ENCODE measurements around the gene PYDC1. TPM values are rescaled to one million over a fixed set of nuclear protein-coding genes. Genes with fewer than 3 reads are reported as not detected.

Gene PYDC1
- total and polyA plus RNA-seq, 2 of the 13 experiments (the other 11 are each of a cell fraction or from before 2014, with no cell fraction given), result not detected

DNA sequence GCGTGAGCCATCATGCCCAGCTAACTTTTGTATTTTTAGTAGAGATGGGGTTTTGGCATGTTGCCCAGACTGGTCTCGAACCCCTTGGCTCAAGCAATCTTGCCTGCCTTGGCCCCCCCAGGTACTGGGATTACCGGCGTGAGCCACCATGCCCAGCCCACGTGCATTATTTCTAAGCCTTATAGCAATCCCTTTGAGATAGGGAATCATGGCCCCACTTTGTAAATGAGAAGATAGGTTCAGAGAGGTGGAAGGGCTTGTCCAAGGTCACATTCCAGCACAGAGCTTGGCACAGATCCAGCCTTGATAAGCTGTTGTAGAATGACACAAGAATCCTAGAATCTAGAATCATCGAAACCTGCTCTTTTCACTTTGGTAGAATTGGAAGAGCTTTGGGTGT is 10.2 kb downstream of the PYDC1 start (continued):
- no peak for TF ChIP-seq AGO2 (optimal IDR thresholded peaks at IDR 0.05; ENCODE audit: low read depth, low read length)
- TF ChIP-seq, protein P1, sequence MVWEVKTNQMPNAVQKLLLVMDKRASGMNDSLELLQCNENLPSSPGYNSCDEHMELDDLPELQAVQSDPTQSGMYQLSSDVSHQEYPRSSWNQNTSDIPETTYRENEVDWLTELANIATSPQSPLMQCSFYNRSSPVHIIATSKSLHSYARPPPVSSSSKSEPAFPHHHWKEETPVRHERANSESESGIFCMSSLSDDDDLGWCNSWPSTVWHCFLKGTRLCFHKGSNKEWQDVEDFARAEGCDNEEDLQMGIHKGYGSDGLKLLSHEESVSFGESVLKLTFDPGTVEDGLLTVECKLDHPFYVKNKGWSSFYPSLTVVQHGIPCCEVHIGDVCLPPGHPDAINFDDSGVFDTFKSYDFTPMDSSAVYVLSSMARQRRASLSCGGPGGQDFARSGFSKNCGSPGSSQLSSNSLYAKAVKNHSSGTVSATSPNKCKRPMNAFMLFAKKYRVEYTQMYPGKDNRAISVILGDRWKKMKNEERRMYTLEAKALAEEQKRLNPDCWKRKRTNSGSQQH (CRISPR knock-in tag; IDR thresholded peaks at IDR 0.05; ENCODE audit: low read depth), result no peak
- TF ChIP-seq, protein P2, sequence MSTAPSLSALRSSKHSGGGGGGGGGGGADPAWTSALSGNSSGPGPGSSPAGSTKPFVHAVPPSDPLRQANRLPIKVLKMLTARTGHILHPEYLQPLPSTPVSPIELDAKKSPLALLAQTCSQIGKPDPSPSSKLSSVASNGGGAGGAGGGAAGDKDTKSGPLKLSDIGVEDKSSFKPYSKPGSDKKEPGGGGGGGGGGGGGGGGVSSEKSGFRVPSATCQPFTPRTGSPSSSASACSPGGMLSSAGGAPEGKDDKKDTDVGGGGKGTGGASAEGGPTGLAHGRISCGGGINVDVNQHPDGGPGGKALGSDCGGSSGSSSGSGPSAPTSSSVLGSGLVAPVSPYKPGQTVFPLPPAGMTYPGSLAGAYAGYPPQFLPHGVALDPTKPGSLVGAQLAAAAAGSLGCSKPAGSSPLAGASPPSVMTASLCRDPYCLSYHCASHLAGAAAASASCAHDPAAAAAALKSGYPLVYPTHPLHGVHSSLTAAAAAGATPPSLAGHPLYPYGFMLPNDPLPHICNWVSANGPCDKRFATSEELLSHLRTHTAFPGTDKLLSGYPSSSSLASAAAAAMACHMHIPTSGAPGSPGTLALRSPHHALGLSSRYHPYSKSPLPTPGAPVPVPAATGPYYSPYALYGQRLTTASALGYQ (CRISPR knock-in tag; IDR thresholded peaks at IDR 0.05), result 0 out of 2 replicates have a peak, but pooled peaks have one; percentile 15
- peak; percentile 58; the same call in 1 of the 2 replicates for TF ChIP-seq NR2F2 (IDR thresholded peaks at IDR 0.05; ENCODE audit: borderline replicate concordance, low read depth)
- TF ChIP-seq KAT7 (CRISPR knock-in tag; IDR thresholded peaks at IDR 0.05; ENCODE audit: borderline replicate concordance), result no peak
- TF ChIP-seq TSC22D2 (CRISPR knock-in tag; IDR thresholded peaks at IDR 0.05; ENCODE audit: borderline replicate concordance), result no peak
- TF ChIP-seq SOX6 (IDR thresholded peaks at IDR 0.05), result no peak
- TF ChIP-seq SOX6 (CRISPR knock-in tag; IDR thresholded peaks at IDR 0.05), result peak; percentile 81
- TF ChIP-seq NFE2L1 (CRISPR knock-in tag; IDR thresholded peaks at IDR 0.05; ENCODE audit: borderline replicate concordance), result no peak
- TF ChIP-seq NBN (conservative IDR thresholded peaks at IDR 0.05), result no peak
- TF ChIP-seq GATAD1 (CRISPR knock-in tag; IDR thresholded peaks at IDR 0.05), result 0 out of 2 replicates have a peak, but pooled peaks have one; percentile 30
- TF ChIP-seq IRX3 (CRISPR knock-in tag; IDR thresholded peaks at IDR 0.05; ENCODE audit: borderline replicate concordance, low read depth), result no peak
- no peak for TF ChIP-seq GPN1 (CRISPR knock-in tag; IDR thresholded peaks at IDR 0.05; ENCODE audit: borderline replicate concordance)
- no peak for TF ChIP-seq NFATC3 (CRISPR knock-in tag; IDR thresholded peaks at IDR 0.05)
- no peak for TF ChIP-seq ARHGAP35 (CRISPR knock-in tag; IDR thresholded peaks at IDR 0.05; ENCODE audit: borderline replicate concordance)
- peak; percentile 66 for TF ChIP-seq FOXA3 (CRISPR knock-in tag; IDR thresholded peaks at IDR 0.05)
- TF ChIP-seq ZNF281 (CRISPR knock-in tag; IDR thresholded peaks at IDR 0.05; ENCODE audit: borderline replicate concordance), result 0 out of 2 replicates have a peak, but pooled peaks have one; percentile 26
- TF ChIP-seq RFX1 (IDR thresholded peaks at IDR 0.05), result no peak
- no peak for TF ChIP-seq ZNF354B (CRISPR knock-in tag; IDR thresholded peaks at IDR 0.05)
- TF ChIP-seq GLI4 (CRISPR knock-in tag; IDR thresholded peaks at IDR 0.05; ENCODE audit: borderline replicate concordance), result no peak
- TF ChIP-seq ZNF556 (CRISPR knock-in tag; IDR thresholded peaks at IDR 0.05; ENCODE audit: borderline replicate concordance), result no peak
- TF ChIP-seq HNF4G (IDR thresholded peaks at IDR 0.05; ENCODE audit: borderline replicate concordance, low read depth, low read length), result no peak
- TF ChIP-seq HNF4G (CRISPR knock-in tag; IDR thresholded peaks at IDR 0.05; ENCODE audit: borderline replicate concordance, low read depth), result no peak
- peak; percentile 93 for TF ChIP-seq PITX1 (CRISPR knock-in tag; IDR thresholded peaks at IDR 0.05)
- 0 out of 2 replicates have a peak, but pooled peaks have one; percentile 26 for TF ChIP-seq KDM3A (CRISPR knock-in tag; IDR thresholded peaks at IDR 0.05; ENCODE audit: low read depth)
- no peak for TF ChIP-seq MIXL1 (CRISPR knock-in tag; IDR thresholded peaks at IDR 0.05)
- TF ChIP-seq HOXA3 (CRISPR knock-in tag; IDR thresholded peaks at IDR 0.05), result 0 out of 2 replicates have a peak, but pooled peaks have one; percentile 29
- TF ChIP-seq ZFP90 (CRISPR knock-in tag; IDR thresholded peaks at IDR 0.05; ENCODE audit: borderline replicate concordance), result no peak

Data from HepG2 (cell line).